A673 (cell line): ENCODE data around the gene MTHFSD. TPM values are rescaled to one million over a fixed set of nuclear protein-coding genes. Genes with fewer than 3 reads are reported as not detected.

Experiments
- BruUV-seq: library from RNA; stranded (reverse); fragments of 400-500 nt; replicated peaks from 2 replicates; lab custom pipeline; 2021; lab: Mats Ljungman, UMichigan
- CTCF ChIA-PET: fragments of 300-600 bp; sonication (Branson Sonifier 250); formaldehyde crosslinking; loops from one replicate; lab custom pipeline; 2022; ENCODE audit warnings: antibody characterized with exemption; lab: Charles Lee
- POLR2A ChIA-PET: fragments of 300-600 bp; sonication (Branson Sonifier 250); formaldehyde crosslinking; loops from one replicate; lab custom pipeline; 2022; ENCODE audit warnings: antibody characterized with exemption; ENCODE audit not compliant: low non-redundant PET; lab: Charles Lee
- DNase-seq: peaks from one replicate; pipeline ENCODE4 v3.0.0-alpha.2; 2015; ENCODE audit warnings: low spot score
- H3K27ac ChIP-seq: fragments of 200-600 bp; sonication (generic); 2 replicates; pipeline ENCODE4 v1.5.1; 2016; ENCODE audit warnings: mixed run types, low read depth, mild to moderate bottlenecking, mixed read lengths, antibody characterized with exemption, low read length; ENCODE audit not compliant: poor library complexity, severe bottlenecking
- H3K27me3 ChIP-seq: fragments of 200-600 bp; sonication (generic); replicated peaks from 2 replicates; pipeline ENCODE4 v1.6.1; 2017; ENCODE audit warnings: mixed run types, low read depth, mild to moderate bottlenecking, mixed read lengths, antibody characterized with exemption, low read length; ENCODE audit not compliant: insufficient read depth, poor library complexity
- H3K36me3 ChIP-seq: fragments of 200-600 bp; sonication (generic); 2 replicates; pipeline ENCODE4 v1.6.1; 2016; ENCODE audit warnings: mixed run types, mild to moderate bottlenecking, mixed read lengths, antibody characterized with exemption, low read length; ENCODE audit not compliant: insufficient read depth, poor library complexity, severe bottlenecking
- H3K4me1 ChIP-seq: fragments of 200-600 bp; sonication (generic); 2 replicates; pipeline ENCODE4 v1.6.1; 2017; ENCODE audit warnings: mixed run types, mild to moderate bottlenecking, mixed read lengths, antibody characterized with exemption, low read length; ENCODE audit not compliant: insufficient read depth, poor library complexity, severe bottlenecking
- H3K4me3 ChIP-seq: fragments of 200-600 bp; sonication (generic); 2 replicates; pipeline ENCODE4 v1.5.1; 2016; ENCODE audit warnings: low read depth, mixed run types, mild to moderate bottlenecking, mixed read lengths, low read length; ENCODE audit not compliant: poor library complexity, severe bottlenecking
- H3K9me3 ChIP-seq: fragments of 200-600 bp; sonication (generic); 2 replicates; pipeline ENCODE4 v1.6.1; 2016; ENCODE audit warnings: mixed run types, low read depth, mild to moderate bottlenecking, mixed read lengths, antibody characterized with exemption, low read length; ENCODE audit not compliant: poor library complexity, severe bottlenecking
- CTCF ChIP-seq: fragments of 300-800, 200-600 bp; sonication (generic); conservative IDR thresholded peaks from 2 replicates; pipeline ENCODE4 v1.5.1; 2017; ENCODE audit warnings: low read depth, mild to moderate bottlenecking, antibody characterized with exemption, low read length, moderate library complexity, mixed read lengths
- EZH2 ChIP-seq: fragments of 200-600 bp; sonication (generic); IDR thresholded peaks from 2 replicates; pipeline ENCODE4 v1.6.1; 2017; ENCODE audit warnings: borderline replicate concordance, low read depth, mild to moderate bottlenecking, mixed read lengths, antibody characterized with exemption, low read length; ENCODE audit not compliant: poor library complexity, severe bottlenecking
- intact Hi-C: fragments of 100-400 bp; cut with micrococcal nuclease; formaldehyde crosslinking; loops from one replicate; pipeline ENCODE4 v1.10.0; 2022; ENCODE audit not compliant: unreplicated experiment
- total RNA-seq: library from RNA; stranded (reverse); gene quantifications from 2 replicates; pipeline ENCODE4 v1.2.3, GENCODE V29; 2021

Gene MTHFSD
- total RNA-seq, 1 experiment from 2014 or later, result 27.5 TPM

DNA sequence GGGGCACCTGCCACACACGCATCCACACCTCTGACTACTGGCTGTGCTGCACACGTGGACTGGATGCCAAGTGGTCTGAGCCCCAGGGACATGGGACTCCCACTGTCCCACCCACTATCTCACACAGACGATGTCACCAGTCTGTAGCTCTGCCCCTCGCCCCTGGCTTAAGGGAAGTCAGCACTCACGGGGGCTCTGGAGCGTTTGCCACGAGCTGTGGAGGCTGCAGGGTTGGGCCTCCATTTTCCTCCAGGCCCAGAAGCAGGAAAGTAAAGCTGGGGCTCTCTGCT is 22.6 kb downstream of the MTHFSD start:
- Histone ChIP-seq H3K4me3 (no peak overlapping the region), H3K4me1 (no peaks in the 10 kb centered on the region), H3K27me3 (no peaks in the 10 kb centered on the region), H3K27ac (no peak overlapping the region), H3K9me3 (no peaks in the 10 kb centered on the region), H3K36me3 (no peaks in the 10 kb centered on the region)
- TF ChIP-seq EZH2, result no peak
- TF ChIP-seq CTCF, result no peak
- no peak for DNase-seq
- no TSS peak for BruUV-seq
- intact Hi-C loops, result no loop called here
- POLR2A ChIA-PET, result no interaction called here
- CTCF ChIA-PET, result no interaction called here

DNA sequence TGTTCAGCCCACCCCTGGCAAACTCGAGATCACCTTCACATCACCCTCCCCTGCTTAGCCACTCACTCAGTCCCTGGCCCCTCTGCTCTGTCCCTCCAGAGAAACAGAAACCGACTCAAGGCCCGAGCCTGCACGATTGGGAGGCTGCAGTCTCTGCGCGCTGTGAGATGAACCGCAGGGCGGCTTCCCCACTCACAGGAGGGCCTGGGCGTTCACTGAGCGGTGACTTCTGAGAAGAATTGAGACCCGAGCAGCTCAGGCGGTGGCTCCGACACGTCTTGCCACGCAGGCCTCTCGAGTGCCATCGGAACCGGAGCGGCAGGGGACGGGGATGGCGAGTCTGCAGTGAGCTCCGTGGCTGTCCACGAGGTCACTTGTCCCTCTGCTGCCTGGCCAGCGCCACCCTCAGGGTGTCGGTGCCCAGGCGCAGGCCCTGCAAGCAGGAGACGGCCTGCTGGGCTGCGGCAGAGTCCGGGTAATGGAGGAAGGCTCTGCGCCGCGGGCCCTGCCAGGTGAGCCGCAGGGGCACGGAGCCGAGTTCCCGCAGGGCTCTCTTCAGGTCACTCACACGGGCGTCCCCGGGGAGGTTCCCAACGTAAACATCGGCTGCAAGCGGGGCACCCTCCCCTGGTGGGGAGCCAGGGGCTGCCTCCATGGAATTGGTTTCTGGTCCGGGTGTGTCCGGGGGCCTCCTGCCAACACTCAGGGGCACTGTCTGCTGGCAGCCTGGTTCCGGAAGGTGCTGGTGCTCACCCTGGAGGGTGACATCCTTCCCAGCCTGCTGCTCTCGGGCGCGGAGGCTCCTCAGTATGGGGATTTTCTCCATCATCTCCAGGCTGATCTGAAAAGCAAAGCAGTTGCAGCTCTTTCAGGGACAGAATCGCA is 23.2 kb downstream of the MTHFSD start:
- CTCF ChIA-PET, result no interaction called here
- intact Hi-C loops, result no loop called here
- no TSS peak for BruUV-seq

DNA sequence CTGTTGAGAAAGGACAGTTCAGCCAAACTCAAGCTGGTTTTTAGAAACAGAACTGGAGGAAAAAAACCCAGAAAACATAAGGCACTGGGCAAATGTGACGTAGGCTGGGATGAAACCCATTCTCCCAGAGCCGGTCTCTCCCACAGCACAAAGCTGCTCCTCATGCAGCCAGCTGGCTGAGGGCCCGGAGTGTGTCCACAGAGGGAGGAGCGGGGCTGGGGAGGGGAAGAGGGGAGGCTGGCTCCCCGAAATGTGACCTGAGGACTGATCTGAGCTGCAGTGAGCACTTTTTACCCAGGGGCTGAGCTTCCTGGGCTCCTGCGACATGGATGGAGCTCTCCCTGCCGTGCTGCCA is 23.9 kb downstream of the MTHFSD start:
- no peaks in the 10 kb centered on the region for H3K9me3 ChIP-seq
- H3K27ac ChIP-seq, result no peak overlapping the region
- no peak for TF ChIP-seq EZH2
- TF ChIP-seq CTCF, result no peak
- intact Hi-C loops, result no loop called here
- no TSS peak for BruUV-seq
- H3K4me3 ChIP-seq, result no peak overlapping the region
- H3K27me3 ChIP-seq, result peaks cover 7% of the 10 kb centered on the region
- no peak for DNase-seq
- ChIA-PET POLR2A (no interaction called here), CTCF (no interaction called here)
- H3K4me1 ChIP-seq, result no peaks in the 10 kb centered on the region
- no peaks in the 10 kb centered on the region for H3K36me3 ChIP-seq

More for the DNA sequence above, 23.2 kb downstream of the MTHFSD start:
- Histone ChIP-seq H3K4me3 (no peak overlapping the region), H3K27ac (no peak overlapping the region), H3K4me1 (no peaks in the 10 kb centered on the region), H3K27me3 (no peaks in the 10 kb centered on the region), H3K36me3 (no peaks in the 10 kb centered on the region), H3K9me3 (no peaks in the 10 kb centered on the region)
- POLR2A ChIA-PET, result no interaction called here
- TF ChIP-seq CTCF (no peak), EZH2 (no peak)
- DNase-seq, result no peak
